NCI-H1105 treated with DMSO at 0.1 percent for 48 hours (cell line): ENCODE data around the gene C1orf35.
A peak's percentile ranks its signal among the peaks of the same experiment; 100 is the strongest.

Experiments
- DNase-seq: peaks from one replicate; lab custom pipeline; 2025; lab: John Stamatoyannopoulos, UW

The C1orf35 gene

DNA sequence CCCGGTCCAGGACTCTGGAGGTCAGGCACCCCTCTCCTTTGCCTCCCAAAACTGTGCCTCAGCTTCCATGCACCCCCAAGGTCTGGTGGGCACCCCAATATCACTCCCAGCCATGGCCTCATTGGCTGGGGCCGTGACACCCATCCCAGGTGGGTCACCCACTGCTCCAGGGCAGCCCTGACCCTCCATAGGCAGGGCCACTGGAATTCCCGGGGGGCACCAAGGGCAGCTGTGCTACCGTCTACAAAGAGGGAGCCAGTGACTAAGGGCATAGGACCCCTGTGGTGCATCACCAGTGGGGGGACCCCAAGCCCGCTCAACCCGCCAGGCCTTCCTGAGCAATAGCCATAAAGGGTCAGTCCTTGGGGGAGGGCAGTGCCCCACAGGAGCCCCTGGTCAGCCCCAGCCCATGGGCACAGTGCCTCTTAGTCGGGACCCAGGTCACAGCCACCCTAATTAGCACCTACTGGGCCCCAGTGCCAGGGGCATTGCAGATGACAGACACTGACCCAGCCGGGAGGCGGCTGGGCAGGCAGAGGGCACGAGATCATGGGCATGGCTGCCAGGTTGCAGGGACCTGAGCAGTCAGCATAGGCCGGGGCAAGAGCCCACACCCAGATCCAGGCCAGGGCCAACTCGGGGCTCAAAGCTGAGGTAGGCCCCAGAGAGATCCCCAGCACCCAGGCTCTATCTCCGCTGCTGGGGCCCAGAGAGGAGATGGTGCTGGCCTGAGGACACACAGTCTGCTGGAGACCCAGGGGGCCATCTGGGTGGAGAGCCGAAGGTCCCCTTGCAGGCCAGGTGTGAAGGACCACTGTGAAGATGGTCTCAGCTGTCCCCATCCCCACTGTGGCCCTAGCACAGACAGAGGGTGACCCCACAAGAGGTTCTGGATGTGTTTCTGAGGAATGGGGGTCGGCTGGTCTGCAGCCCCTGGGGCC lies 39.6 kb downstream of the C1orf35 start:
- no peak for DNase-seq

DNA sequence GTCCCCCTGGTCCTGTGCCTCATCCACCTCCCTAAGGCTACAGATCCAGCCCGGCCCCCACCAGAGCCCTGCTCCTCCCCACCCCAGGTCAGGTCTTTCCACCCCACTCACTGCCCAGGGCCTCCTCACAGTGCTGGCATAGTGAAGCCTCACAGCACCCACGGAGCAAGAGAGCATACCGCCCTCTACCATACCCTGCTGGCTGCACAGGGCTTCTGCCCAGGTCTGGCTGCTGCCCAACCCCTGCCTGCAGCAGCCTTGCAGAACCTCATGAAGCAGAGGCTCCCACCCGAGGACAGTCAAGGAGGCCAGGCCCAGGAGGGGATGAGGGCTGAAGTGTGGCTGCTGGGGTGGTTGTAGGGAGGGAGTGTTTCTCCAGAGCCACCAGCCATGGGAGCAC lies 40.3 kb downstream of the C1orf35 start:
- DNase-seq: no peak

DNA sequence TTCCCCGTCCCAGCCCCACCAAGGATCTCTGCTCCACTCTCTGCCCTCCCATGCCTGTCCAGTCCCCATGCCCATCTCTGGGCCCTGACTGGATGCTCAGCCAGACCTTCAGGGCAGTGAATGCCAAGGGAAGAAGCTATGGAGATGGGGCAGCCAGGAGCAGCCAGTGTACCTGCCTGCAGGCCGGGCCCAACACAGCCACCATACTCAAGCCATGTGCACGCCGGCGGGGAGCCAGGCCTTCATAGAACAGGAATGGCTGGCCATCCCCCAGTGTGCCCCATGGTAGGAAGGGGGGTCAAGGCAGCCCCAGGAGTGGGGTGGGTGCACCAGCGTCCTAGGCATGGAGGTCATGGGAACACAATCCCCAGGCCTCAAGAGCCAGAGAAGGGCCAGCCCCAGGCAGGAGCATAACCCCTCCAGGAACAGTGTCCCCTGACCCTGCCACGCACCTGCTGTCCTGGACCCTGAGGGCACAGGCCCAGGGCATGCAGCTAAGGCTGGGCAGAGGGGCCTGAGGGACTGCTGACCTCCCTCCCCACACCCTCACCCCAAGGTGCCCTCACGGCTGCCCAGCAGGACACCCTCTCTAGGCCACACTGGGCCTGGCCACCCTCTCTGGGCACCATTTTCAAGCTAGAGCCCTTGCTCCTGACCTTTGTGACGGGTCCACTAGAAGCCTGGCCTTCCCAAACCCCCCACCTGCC lies 40.9 kb downstream of the C1orf35 start:
- DNase-seq: no peak

DNA sequence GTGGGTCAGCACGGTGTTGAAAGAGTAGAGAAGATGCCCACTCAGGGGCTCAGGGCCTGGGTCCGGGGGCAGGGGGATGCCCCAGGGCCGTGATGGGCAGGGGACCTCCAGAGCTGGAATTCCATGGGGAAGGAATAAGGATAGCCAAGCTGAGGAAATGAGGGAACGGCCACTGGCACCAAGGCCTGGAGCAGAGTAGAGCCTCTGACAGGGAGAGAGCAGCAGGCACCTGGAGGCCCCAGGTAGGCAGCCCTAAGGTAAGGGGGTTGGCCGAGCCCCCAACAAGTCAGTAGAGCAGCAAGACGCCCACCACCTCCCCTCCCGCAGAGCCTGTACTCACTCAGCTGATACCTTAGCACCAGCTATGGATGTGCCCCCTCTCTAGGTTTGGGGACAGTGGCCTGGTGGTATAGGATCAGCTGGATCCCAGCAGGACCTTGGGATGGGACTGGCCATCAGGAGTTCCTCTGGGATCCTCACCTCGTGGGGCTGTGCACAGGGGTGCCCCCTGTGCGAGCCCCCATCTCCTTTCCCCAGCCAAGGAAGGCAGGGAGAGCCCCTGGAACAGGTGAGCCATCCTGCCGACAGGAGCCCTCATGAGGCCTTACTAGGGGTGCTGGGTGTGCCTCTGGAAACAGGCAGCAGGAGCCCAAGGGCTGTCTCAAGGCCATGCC lies 41.6 kb downstream of the C1orf35 start:
- no peak for DNase-seq

DNA sequence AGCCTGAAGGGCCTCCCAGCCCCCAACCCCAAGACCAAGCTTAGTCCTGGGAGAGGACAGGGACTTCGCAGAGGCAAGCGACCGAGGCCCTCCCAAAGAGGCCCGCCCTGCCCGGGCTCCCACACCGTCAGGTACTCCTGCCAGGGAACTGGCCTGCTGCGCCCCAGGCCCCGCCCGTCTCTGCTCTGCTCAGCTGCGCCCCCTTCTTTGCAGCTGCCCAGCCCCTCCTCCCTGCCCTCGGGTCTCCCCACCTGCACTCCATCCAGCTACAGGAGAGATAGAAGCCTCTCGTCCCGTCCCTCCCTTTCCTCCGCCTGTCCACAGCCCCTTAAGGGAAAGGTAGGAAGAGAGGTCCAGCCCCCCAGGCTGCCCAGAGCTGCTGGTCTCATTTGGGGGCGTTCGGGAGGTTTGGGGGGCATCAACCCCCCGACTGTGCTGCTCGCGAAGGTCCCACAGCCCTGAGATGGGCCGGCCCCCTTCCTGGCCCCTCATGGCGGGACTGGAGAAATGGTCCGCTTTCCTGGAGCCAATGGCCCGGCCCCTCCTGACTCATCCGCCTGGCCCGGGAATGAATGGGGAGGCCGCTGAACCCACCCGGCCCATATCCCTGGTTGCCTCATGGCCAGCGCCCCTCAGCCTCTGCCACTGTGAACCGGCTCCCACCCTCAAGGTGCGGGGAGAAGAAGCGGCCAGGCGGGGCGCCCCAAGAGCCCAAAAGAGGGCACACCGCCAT lies 42.5 kb downstream of the C1orf35 start:
- DNase-seq: no peak

DNA sequence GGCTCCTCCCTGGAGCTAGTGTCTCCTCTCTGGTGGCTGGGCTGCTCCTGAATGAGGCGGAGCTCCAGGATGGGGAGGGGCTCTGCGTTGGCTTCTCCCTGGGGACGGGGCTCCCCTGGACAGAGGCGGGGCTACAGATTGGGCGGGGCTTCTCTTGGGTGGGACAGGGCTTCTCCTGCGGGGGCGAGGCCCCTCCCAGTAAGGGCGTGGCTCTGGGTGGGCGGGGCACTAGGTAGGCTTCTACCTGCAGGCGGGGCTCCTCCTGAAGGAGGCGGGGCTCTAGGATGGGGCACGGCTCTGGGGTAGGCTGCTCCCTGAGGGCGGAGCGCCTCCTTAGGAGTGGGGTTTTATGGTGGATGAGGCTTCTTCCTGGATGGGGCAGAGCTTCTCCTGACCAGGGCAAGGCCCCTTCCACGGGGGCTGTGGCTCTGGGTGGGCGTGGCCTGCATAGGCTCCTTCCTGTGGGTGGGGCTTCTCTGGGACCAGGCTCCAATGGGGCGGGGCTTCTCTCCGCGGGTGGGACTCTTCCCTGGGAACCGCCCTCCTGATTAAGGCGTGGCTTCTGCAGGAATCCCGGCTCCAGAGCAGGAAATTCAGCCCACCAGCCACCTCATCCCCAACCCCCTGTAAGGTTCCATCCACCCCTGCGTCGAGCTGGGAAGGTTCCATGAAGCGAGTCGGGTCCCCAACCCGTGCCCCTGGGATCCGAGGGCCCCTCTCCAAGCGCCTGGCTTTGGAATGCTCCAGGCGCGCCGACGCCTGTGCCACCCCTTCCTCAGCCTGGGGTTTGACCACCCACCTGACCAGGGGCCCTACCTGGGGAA lies 43.3 kb downstream of the C1orf35 start:
- peak; percentile 87 for DNase-seq

DNA sequence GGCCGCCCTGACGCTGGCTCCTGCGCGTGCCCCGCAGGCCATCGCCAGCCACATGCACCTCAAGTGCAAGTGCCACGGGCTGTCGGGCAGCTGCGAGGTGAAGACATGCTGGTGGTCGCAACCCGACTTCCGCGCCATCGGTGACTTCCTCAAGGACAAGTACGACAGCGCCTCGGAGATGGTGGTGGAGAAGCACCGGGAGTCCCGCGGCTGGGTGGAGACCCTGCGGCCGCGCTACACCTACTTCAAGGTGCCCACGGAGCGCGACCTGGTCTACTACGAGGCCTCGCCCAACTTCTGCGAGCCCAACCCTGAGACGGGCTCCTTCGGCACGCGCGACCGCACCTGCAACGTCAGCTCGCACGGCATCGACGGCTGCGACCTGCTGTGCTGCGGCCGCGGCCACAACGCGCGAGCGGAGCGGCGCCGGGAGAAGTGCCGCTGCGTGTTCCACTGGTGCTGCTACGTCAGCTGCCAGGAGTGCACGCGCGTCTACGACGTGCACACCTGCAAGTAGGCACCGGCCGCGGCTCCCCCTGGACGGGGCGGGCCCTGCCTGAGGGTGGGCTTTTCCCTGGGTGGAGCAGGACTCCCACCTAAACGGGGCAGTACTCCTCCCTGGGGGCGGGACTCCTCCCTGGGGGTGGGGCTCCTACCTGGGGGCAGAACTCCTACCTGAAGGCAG lies 44.0 kb downstream of the C1orf35 start:
- DNase-seq: peak; percentile 42

DNA sequence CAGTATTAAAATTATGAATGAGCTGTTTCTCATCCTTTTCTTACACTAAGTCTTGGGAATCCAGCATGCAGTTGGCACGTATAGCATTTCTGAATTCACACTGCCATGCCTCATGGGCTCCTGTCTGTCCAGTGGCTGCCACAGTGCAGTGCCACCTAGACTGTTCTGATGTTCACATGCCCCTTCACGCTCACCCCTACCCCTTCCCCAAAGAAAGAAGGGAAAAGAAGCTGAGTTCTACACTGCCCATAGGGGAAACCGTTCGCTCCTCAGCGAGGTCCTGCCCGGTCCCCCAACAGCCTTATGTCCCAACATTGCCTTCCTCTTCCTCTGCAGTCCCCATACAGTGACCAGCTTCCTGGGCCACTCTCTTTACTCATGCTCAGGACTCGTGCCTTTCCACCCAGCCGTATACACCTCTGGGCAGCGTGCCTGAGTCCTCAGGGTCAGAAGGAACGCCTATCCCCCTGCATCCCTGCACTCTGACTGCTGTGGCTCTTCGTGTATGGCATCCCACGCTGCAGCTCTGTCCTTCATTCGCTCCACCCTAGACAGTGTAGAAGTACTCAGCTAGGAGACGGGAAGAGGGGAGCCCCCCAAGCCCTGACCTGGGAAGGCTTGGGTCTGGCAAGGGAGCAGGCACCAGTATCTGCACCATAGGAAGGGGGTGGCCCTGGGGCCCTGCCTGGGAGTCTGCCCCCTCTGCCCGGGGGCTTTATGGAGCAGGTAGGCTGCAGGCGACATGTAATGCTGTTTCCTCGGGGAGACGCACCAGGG lies 44.8 kb downstream of the C1orf35 start:
- no peak for DNase-seq
